Spleen (tissue), 11 donors: ENCODE measurements around the gene LYSMD3. TPM values are rescaled to one million over a fixed set of nuclear protein-coding genes. Genes with fewer than 3 reads are reported as not detected.

Experiments
- DNase-seq: peaks from one replicate; pipeline ENCODE4 v3.0.0-alpha.2; 2020
- H3K27ac ChIP-seq, 8 donors: fragments of 200-600 bp; sonication (generic) in 7 of 8; 1 replicate in 4 of 8; 2 replicates in 4 of 8; pipeline versions ENCODE4 v1.5.0 to v1.8.0; 2016 to 2021; ENCODE audit warnings: inconsistent platforms in 4 of 8, mild to moderate bottlenecking in 4 of 8, moderate library complexity in 1 of 8
- H3K27me3 ChIP-seq, 7 donors: fragments of 200-600 bp; sonication (generic) in 6 of 7; replicated peaks in 1 of 7; 1 replicate in 4 of 7; 2 replicates in 3 of 7; pipeline versions ENCODE4 v1.5.0 to v1.8.0; 2016 to 2021; ENCODE audit warnings: inconsistent platforms in 3 of 7, mild to moderate bottlenecking in 1 of 7
- H3K36me3 ChIP-seq, 6 donors: fragments of 200-600 bp; sonication (generic) in 5 of 6; 1 replicate in 4 of 6; 2 replicates in 2 of 6; pipeline versions ENCODE4 v1.5.0 to v1.8.0; 2016 to 2021; ENCODE audit warnings: inconsistent platforms in 2 of 6
- H3K4me1 ChIP-seq, 6 donors: fragments of 200-600 bp; sonication (generic) in 5 of 6; 1 replicate in 3 of 6; 2 replicates in 3 of 6; pipeline versions ENCODE4 v1.5.0 to v1.8.0; 2016 to 2021; ENCODE audit warnings: inconsistent platforms in 3 of 6
- H3K4me3 ChIP-seq, 8 donors: fragments of 200-600 bp; sonication (generic) in 7 of 8; 1 replicate in 4 of 8; 2 replicates in 4 of 8; pipeline versions ENCODE4 v1.5.0 to v1.8.0; 2016 to 2021; ENCODE audit warnings: inconsistent platforms in 4 of 8, mild to moderate bottlenecking in 4 of 8, moderate library complexity in 2 of 8
- H3K9me3 ChIP-seq, 8 donors: fragments of 200-600 bp; sonication (generic) in 7 of 8; 1 replicate in 4 of 8; 2 replicates in 4 of 8; pipeline versions ENCODE4 v1.5.0 to v1.8.0; 2016 to 2021; ENCODE audit warnings: inconsistent platforms in 4 of 8
- POLR2A ChIP-seq, 3 donors: fragments of 450-650 bp; IDR thresholded peaks; one replicate each; pipeline ENCODE4 v1.5.1; 2017; ENCODE audit warnings: antibody characterized with exemption in 3 of 3, mild to moderate bottlenecking in 1 of 3
- POLR2AphosphoS5 ChIP-seq, 3 donors: sonication (generic); formaldehyde crosslinking; IDR thresholded peaks; one replicate each; pipeline ENCODE4 v1.5.1; 2017; ENCODE audit warnings: antibody characterized with exemption in 3 of 3
- WGBS, 5 donors: extraction: QIAGEN DNeasy Blood & Tissue Kit in 3 of 5; methylation state at CpG; one replicate each; pipeline versions ENCODE4 v1.1.5 to v1.1.7; 2013 to 2018; 5-methylcytosine and 5-hydroxymethylcytosine counted together
- intact Hi-C: fragments of 100-400 bp; cut with DNase I; formaldehyde crosslinking; loops from one replicate; pipeline ENCODE4 v1.15.0; 2023; ENCODE audit warnings: low total_unique reads
- polyA plus RNA-seq, 3 donors: library from polyadenylated mRNA; stranded (reverse); fragments of 200-250 nt; gene quantifications; one replicate each; pipeline ENCODE4 v1.2.1, GENCODE V29; 2013
- total RNA-seq, 7 donors: library from RNA; depleted of rRNA in 3 of 7; stranded (reverse); fragments of >200 nt in 3 of 7; fragmentation: NEBNext Ultra II Directional in 4 of 7; extraction: Animal tissue kit (Norgen Biotek cat#: 25700) in 4 of 7; gene quantifications; one replicate each; pipeline versions ENCODE4 v1.1.0 to v1.2.1, GENCODE V29; 2016 to 2021
- TF ChIP-seq, protein P1 (sequence below), 11 experiments: fragments of 200-600 bp in 7 of 11; fragments of 450-650 bp in 4 of 11; sonication (generic) in 4 of 11; IDR thresholded peaks in 8 of 11; conservative IDR thresholded peaks in 3 of 11; 1 replicate in 7 of 11; 2 replicates in 4 of 11; pipeline versions ENCODE4 v1.4.0 to v1.8.0; 2016 to 2021; ENCODE audit warnings: antibody characterized with exemption in 11 of 11, inconsistent platforms in 4 of 11, mild to moderate bottlenecking in 1 of 11
- donor health status: healthy with polysubstance abuse.
- donor health status: DM: no; HTN: no; CAD: no; lungs with moderate emphysema.
- donor health status: DM: no; HTN: no; CAD: no.
- donor health status: Bipolar disorder and iron deficiency.
- donor health status: healthy.
- donor health status: DM: no; HTN: no; CAD: no.
- donor health status: DM: yes; HTN: yes; CAD: no.

LYSMD3 gene
- total and polyA plus RNA-seq, 10 donors, result 5.1 to 27.4 (median 19.5) TPM

DNA sequence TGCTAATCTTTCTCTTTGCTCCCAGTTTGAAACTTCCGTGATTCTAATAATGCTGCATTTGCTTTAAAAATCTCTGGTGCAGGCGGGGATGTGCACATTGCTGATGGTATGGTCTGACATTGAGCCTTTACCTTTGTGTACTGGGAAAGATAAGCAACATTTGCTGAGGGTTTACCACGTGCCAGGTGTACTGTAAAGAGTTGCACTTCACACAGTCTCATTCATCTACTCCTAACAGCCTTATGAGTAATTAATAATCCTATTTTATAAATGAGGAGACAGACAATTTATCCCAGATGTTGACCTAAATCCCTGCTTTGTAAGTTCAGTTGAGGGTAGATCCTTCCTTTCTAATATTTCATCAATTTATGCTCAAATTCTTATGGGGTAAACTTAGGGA is 28.5 kb upstream of the LYSMD3 start:
- no peak for DNase-seq
- Histone ChIP-seq H3K4me1 (peaks cover 9 to 20% (median 14%) of the 10 kb centered on the region in 6 donors), H3K27ac (no peak overlapping the region), H3K36me3 (no peaks in the 10 kb centered on the region), H3K9me3 (no peaks in the 10 kb centered on the region), H3K4me3 (peak overlapping the region in 1 of 8 donors; percentile 65), H3K27me3 (peaks cover 0 to 73% (median 50%) of the 10 kb centered on the region in 7 donors)
- WGBS, 5 donors, result 14 to 25% (median 18%) methylated on average over 3 of the region's 3 CpGs
- TF ChIP-seq POLR2AphosphoS5 (IDR thresholded peaks at IDR 0.05) (no peak), POLR2A (IDR thresholded peaks at IDR 0.05) (no peak)
- TF ChIP-seq, protein P1, sequence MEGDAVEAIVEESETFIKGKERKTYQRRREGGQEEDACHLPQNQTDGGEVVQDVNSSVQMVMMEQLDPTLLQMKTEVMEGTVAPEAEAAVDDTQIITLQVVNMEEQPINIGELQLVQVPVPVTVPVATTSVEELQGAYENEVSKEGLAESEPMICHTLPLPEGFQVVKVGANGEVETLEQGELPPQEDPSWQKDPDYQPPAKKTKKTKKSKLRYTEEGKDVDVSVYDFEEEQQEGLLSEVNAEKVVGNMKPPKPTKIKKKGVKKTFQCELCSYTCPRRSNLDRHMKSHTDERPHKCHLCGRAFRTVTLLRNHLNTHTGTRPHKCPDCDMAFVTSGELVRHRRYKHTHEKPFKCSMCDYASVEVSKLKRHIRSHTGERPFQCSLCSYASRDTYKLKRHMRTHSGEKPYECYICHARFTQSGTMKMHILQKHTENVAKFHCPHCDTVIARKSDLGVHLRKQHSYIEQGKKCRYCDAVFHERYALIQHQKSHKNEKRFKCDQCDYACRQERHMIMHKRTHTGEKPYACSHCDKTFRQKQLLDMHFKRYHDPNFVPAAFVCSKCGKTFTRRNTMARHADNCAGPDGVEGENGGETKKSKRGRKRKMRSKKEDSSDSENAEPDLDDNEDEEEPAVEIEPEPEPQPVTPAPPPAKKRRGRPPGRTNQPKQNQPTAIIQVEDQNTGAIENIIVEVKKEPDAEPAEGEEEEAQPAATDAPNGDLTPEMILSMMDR (IDR thresholded peaks at IDR 0.05 in 8 of 11, conservative IDR thresholded peaks at IDR 0.05 in 3 of 11), result no peak
- intact Hi-C loops, result no loop called here

DNA sequence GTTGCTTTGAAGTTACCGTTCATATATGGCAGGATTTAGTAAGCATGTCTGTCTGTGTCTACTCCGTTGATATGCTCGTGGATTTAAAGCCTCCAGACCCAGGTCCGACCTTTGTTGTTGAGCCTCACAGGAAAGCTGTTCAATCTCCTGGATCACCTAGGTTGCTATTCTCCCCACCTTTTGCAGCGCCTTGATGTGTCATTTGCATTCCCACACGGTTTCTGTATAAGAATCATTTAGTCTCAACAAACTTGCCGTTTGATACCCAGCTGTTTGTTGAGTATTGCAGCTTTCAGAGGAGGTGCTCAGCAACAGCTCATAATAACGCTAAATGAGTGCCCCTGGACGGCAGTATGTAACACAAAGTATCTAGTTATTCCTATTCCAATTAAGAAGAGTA is 28.0 kb upstream of the LYSMD3 start:
- TF ChIP-seq, protein P1 (IDR thresholded peaks at IDR 0.05 in 8 of 11, conservative IDR thresholded peaks at IDR 0.05 in 3 of 11), result no peak
- TF ChIP-seq POLR2A (IDR thresholded peaks at IDR 0.05), result no peak
- TF ChIP-seq POLR2AphosphoS5 (IDR thresholded peaks at IDR 0.05), result no peak
- DNase-seq, result no peak
- Histone ChIP-seq H3K27me3 (peaks cover 0 to 71% (median 49%) of the 10 kb centered on the region in 7 donors), H3K4me3 (no peak overlapping the region), H3K36me3 (no peaks in the 10 kb centered on the region), H3K9me3 (no peaks in the 10 kb centered on the region), H3K4me1 (peaks cover 9 to 20% (median 14%) of the 10 kb centered on the region in 6 donors), H3K27ac (no peak overlapping the region)
- intact Hi-C loops, result no loop called here
- WGBS, 5 donors, result 20 to 31% (median 29%) methylated on average over 9 of the region's 9 CpGs

- intact Hi-C loops, result no loop called here
- no peak overlapping the region for H3K4me3 ChIP-seq
- no peaks in the 10 kb centered on the region for H3K36me3 ChIP-seq
- no peaks in the 10 kb centered on the region for H3K9me3 ChIP-seq
- TF ChIP-seq POLR2A (IDR thresholded peaks at IDR 0.05) (no peak), POLR2AphosphoS5 (IDR thresholded peaks at IDR 0.05) (no peak)
- TF ChIP-seq, protein P1 (IDR thresholded peaks at IDR 0.05 in 8 of 11, conservative IDR thresholded peaks at IDR 0.05 in 3 of 11), result no peak
- peaks cover 0 to 67% (median 34%) of the 10 kb centered on the region in 7 donors for H3K27me3 ChIP-seq
- peaks cover 9 to 22% (median 14%) of the 10 kb centered on the region in 6 donors for H3K4me1 ChIP-seq
- H3K27ac ChIP-seq, result no peak overlapping the region
- DNase-seq, result no peak
These were observed 26.3 kb upstream of the LYSMD3 start for GRCh38 chr5:90555666-90556065.

DNA sequence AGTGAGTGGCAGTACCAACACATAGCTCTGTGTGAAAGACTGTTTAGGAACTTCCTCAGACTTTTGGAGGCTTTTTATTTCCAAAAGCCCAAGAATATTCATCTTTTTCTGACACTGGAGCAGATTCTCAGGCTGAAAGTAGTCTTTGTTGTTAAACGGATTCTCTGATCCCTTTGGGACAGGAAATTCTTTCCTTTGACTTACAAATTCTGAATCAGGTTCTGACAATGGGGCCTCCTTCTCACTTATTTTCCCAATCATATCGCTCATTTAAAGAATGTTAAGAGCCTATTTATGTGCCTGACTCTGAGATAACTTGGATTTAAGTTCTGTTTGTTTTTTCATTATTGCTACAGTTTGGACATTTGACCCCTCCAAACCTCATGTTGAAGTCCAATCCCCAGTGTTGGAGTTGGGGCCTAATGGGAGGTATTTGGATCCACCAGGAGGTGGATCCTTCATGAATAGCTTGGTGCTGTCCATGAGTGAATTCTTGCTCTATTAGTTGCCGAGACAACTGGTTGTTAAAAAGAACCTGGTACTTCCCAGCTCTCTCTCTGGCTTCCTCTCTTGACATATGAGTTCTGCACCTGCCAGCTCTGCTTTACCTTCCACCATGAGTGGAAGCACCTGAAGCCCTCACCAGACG is 25.1 kb upstream of the LYSMD3 start:
- Histone ChIP-seq H3K4me3 (no peak overlapping the region), H3K27ac (no peak overlapping the region), H3K36me3 (no peaks in the 10 kb centered on the region), H3K9me3 (no peaks in the 10 kb centered on the region), H3K4me1 (peaks cover 9 to 22% (median 14%) of the 10 kb centered on the region in 6 donors), H3K27me3 (peaks cover 0 to 60% (median 23%) of the 10 kb centered on the region in 7 donors)
- no peak for DNase-seq
- TF ChIP-seq, protein P1 (IDR thresholded peaks at IDR 0.05 in 8 of 11, conservative IDR thresholded peaks at IDR 0.05 in 3 of 11), result no peak
- TF ChIP-seq POLR2A (IDR thresholded peaks at IDR 0.05), result no peak
- TF ChIP-seq POLR2AphosphoS5 (IDR thresholded peaks at IDR 0.05), result no peak
- intact Hi-C loops, result no loop called here
- 76 to 82% (median 81%) methylated on average over 4 of the region's 4 CpGs for WGBS, 5 donors
